Esophagus squamous epithelium (tissue), 4 donors: ENCODE results near the gene PLEKHB2. TPM values are rescaled to one million over a fixed set of nuclear protein-coding genes. Genes with fewer than 3 reads are reported as not detected.

Experiments used
- small RNA-seq, 4 donors: library from RNA; depleted of rRNA; stranded (forward); fragments of <200 nt; gene quantifications; one replicate each; pipeline ENCODE3, GENCODE V24; 2016
- total RNA-seq, 4 donors: library from RNA; depleted of rRNA; stranded (reverse); fragments of >200 nt; gene quantifications; one replicate each; pipeline ENCODE4 v1.1.0, GENCODE V29; 2016

The PLEKHB2 gene
- total RNA-seq, 4 donors from 2014 or later, result 36.3 to 75.8 (median 47.4) TPM

Small RNA genes within 50 kb of the gene (small RNA-seq; reads per million reads assigned to genes)
- 0 reads per million in 4 donors for gene AC009477.1

Other genes with a start within 250 kb of the PLEKHB2 start
- gene FAM168B, start 11.9 kb upstream of the PLEKHB2 start, total RNA-seq, result 10 to 100 TPM; 77.7 to 88.7 (median 79.8) TPM
- gene POTEE, start 104.2 kb downstream of the PLEKHB2 start, total RNA-seq, result not detected